ENCODE data around the gene RWDD3.

- TF ChIP-seq EZH2 (IDR thresholded peaks at IDR 0.05; ENCODE audit: borderline replicate concordance, low read depth, low read length, severe bottlenecking) (no peak), CTCF (IDR thresholded peaks at IDR 0.05; ENCODE audit: extremely low read depth in 1 of 2, insufficient read depth in 1 of 2, low read depth in 1 of 2, low read length in 2 of 2) (no peak), POLR2A (IDR thresholded peaks at IDR 0.05; ENCODE audit: low read depth, low read length) (no peak)
Measured at GRCh38 chr1:95257758-95258157, 23.7 kb downstream of the RWDD3 start.
